GM21737 (cell line): ENCODE data around the gene CSH1.
"Not testable (repeated sequence)": the region's sequence is repeated elsewhere in the genome, so short reads cannot be mapped to it uniquely, and the experiment has no call there.

ENCODE experiments used
- ATAC-seq: cut with Tn5 transposase; IDR thresholded peaks from one replicate; pipeline ENCODE4 v1.9.1; 2021; ENCODE audit warnings: mild to moderate bottlenecking, moderate library complexity; ENCODE audit not compliant: unreplicated experiment

CSH1 gene

DNA sequence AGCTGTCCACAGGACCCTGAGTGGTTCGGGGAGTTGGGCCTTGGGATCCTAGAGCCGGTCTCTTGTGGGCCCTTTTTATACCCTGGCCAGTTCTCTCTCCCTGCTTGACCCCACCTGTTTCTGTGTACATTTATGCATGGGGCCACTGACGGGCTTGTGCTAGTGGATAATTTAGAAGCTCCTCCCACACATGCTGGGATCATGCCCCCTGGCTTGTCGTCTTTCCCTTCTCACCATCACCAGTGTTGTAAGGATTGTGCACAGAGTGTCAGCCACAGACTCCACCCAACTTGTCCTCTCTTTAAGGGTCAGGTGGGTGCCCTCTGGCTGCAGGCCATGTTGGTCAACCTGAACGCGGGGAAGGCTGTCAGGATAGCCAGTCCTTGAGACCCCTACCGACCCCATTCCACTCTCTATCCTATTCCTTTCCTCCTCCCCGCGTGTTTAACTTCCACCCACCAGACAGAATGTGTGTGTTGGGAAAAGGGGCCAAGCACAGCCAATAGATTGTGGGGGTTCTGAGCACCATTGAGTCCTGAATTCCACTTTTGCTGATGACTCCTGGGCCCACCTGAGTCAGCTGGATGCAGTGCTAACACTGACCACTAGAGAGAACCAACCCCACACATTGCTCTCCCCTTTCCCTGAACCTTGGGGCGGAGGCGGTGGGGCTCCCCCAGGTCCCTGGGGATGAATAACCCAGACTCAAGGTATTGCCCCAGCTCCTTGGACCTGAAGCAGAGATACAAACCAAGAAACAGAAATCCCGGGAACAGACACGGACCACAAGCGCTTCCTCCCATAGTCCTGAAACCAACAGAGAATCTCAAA lies at the start of gene CSH1:
Gene CSH1, minus strand, starts transcription at position 51 of the 831 bp plus-strand sequence. CDS start 63 bp downstream, outside the sequence.
- not testable (repeated sequence) for ATAC-seq

DNA sequence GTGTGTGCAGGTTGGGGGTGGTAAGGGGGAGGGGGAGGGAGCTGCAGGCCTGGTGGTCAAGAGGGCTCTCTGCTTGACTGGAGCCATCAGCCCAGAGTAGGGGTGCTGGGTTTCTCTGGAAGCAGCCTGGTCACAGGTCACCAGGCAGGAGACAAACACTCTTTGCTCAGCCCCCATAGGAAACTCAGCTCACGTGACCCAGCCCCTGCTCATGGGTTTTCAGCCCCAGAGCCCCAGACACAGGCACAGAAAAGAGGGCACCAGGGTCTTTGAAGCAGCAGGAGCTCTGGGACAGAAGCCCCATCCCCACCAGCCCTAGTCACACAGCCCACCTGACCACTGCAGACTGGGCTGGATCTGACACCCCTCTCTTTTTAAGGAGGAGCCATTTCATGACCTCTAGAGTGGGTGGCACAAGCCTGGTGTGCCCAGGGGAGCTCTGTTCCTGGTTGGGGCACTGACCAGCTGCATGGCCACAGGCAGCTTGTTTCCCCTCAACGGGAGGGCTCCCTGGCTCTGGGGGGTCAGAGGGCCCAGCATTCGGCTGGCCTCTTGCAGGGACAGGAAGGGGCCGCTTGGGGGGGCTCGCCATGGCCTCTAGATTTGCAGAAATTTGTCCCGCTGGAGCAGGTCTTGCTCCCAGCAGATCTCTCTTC lies 49.5 kb upstream of the CSH1 start:
- peak; percentile 29 for ATAC-seq

DNA sequence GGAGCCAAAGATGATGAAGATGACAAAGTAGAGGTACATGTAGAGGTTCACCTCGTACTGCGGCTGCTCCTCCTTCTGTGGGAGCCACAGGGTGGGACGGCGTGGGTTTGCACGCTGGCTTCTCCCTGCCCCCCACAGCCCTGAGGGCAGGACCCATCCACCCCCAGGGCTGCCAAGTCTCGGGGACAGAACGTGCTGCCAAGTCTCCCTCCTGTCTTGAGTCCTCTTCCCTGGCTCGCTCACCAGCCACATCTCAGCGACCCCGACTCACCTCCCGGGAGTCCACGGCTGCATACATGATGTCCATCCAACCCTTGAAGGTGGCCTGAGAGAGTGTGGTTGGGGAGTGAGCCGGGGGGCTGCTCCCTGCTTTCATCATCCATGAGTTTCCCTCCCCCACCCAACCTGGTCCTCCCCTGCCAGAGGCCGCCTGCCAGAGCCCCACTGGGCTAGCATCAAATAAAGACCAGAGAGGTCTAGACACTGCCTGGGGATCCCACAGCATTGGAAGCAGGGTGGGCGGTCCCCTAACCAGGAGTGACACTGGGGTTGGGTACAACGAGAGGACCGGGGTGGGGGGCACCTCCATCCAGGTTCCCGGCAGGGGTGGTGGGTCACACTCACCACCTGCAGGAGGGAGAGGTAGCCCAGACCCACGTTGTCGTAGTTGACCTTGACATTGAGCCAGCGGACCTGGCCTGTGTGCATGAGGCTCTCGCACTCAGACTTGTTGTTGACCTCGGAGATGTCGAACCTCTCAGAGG lies 48.5 kb upstream of the CSH1 start:
- no peak for ATAC-seq

DNA sequence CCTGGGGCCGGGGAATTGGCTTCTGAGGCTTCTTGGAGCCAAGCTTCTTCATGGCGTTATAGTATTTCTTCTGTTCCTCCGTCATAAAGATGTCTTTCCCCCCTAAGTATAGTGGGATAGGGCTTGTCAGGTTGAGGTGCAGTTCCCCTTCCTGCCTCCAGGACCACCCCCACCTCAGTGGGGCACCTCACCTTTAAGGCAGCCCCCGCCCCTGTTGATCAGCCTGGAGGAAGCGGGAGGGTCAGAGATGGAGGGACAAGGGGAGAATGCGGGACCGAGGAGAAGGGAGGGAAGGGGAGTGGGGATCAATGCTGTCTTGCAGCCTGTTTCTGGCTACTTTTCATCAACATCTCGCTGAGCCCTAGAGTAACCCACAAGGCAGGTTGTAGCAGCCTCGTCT lies 47.4 kb upstream of the CSH1 start:
- no peak for ATAC-seq

DNA sequence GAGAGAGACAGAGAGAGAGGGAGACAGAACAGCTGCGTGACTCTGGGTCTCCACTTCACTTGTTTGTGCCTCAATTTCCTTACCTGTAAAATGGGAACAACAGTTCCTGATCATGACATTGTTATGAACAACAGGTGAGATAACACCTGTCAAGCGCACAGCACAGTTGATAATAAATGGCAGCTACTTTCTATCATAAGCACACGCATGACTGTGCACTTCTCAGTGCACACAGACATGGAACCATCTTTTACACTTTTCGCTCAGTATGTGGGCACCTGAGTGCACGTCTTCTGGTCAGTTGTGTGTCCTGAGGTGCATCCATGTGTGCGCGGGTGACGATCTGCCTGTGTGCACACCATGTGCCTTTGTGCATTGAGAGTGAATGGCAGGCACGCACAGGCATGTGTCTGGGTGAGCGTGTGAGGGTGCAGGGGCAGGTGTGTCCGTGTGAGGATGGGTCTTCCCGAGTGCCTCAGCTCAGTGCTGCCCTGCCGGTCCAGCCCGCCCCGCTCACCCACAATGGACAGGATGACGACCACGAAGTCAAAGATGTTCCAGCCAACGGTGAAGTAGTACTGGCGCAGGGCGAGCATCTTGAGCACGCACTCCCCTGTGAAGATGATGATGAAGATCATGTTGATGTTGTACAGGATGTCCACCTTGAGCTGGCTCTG lies 46.1 kb upstream of the CSH1 start:
- ATAC-seq = no peak

DNA sequence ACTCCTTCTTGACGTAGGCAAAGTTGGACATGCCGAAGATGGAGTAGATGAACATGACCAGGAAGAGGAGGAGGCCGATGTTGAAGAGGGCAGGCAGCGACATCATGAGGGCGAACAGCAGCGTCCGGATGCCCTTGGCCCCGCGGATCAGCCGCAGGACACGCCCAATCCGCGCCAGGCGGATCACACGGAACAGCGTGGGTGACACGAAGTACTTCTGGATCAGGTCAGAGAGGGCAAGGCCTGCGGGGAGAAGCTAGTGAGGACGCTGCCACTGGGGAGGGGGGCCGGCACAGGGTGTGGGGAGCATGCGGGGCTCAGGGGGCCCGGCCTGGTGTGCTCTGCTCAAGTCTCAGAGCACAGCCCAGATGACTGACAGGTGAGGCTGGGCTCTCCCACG lies 45.4 kb upstream of the CSH1 start:
- no peak for ATAC-seq

DNA sequence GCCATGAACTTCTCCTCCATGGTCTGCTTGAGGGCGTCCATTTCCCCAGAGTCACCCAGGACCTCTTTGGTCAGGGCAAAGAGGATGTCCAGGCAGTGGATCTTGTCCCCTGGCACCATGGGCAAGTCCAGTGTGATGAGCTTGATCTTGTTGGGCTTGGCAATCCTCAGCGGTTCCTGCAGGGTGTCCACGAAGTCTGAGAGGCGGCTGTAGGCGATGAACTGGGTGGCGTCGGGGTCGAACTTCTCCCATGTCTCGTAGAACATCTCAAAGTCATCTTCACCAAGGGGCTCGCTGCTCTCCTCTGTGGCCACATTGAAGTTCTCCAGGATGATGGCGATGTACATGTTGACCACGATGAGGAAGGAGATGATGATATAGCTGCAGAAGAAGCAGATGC lies 44.8 kb upstream of the CSH1 start:
- no peak for ATAC-seq

DNA sequence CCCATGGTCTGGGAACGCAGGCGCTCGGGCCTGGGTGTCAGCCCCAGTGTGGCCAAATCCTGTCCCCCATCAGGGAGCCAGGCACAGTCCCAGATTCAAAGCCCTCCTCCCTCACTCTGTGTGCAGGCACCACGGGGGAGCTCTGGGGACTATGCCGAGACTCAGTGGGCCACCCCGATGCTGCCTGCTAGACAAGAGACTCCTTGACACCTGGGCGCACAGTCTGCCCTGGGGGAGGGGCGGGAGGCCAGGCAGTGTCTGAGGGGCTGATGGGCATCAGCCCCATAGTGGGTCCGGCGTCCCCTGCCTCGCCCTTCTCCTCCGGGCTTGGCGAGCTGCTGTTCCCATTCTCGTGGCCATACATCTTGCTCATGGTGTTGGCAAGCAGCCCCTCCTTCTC lies 44.2 kb upstream of the CSH1 start:
- ATAC-seq = no peak

DNA sequence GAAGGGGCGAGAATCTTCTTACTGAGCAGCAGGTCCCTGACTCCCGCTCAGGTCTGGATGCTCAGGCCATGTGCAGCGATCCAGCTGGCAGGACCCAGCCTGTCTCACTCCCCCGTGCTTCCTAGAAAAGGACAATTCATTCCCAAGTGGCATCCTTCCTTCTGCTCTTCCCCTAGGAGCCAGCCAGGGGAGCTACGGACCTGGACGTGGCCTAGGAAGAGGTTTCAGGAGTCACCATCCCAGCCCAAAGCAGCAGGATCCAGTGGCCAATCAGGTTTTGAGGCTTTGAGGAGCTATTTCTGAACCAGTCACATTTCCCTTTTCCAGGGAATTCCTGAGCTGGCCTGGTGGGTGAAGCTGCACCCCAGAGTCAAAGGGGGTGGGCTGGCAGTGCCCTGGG lies 43.5 kb upstream of the CSH1 start:
- ATAC-seq = no peak

DNA sequence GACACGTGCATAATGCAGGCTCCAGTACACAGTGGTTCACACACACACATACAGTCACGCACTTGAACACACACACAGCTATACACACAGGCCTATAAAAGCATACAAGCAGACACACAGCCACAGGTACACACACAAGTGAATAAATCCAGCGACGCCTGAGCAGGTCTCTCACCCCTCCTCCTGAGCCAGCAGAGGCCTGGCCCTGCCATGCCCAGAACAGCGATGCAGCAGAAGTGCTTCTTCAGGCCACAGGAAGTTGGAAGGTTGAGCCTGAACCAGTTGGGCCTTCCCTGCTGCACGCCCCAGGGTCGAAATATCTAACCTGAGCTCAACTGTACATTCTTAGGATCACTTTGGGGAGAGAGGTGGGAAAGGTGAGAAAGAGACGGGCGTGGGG lies 43.0 kb upstream of the CSH1 start:
- no peak for ATAC-seq

DNA sequence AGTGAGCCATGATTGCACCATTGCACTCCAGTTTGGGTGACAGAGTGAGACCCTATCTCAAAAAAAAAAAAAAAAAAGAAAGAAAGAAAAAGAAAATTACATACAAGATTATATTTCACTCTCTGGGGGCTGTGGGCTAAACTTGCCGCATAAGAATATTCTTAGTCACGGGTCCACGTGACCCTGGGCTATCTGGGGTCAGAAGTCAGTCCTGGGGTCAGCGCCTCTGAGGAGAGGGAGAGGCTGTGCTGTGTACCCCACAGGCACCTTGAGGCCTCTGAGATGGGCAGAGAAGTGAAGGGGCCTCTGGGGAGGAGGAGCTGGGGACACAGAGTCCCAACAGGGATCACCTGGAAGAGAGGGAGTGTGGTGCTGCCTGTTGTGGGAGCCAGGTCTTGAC lies 41.5 kb upstream of the CSH1 start:
- no peak for ATAC-seq

DNA sequence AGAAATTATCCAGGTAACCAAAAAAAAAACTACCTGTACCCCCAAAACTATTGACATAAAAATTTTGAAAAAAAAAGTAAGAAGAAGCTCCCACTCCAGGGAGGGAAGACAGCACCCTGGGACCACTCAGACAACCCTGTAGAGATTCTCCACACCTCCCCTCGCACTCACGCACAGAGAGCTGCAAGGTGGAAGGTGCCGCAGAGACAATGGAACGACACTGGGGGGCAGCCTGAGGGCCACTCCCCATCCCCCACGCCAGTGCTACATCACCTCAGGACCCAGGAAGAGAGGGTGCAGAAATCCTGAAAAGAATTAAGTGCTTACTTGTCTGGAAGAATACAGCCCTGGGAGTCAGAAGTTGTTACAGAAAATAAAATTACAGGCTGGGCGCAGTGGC lies 40.9 kb upstream of the CSH1 start:
- ATAC-seq = no peak

DNA sequence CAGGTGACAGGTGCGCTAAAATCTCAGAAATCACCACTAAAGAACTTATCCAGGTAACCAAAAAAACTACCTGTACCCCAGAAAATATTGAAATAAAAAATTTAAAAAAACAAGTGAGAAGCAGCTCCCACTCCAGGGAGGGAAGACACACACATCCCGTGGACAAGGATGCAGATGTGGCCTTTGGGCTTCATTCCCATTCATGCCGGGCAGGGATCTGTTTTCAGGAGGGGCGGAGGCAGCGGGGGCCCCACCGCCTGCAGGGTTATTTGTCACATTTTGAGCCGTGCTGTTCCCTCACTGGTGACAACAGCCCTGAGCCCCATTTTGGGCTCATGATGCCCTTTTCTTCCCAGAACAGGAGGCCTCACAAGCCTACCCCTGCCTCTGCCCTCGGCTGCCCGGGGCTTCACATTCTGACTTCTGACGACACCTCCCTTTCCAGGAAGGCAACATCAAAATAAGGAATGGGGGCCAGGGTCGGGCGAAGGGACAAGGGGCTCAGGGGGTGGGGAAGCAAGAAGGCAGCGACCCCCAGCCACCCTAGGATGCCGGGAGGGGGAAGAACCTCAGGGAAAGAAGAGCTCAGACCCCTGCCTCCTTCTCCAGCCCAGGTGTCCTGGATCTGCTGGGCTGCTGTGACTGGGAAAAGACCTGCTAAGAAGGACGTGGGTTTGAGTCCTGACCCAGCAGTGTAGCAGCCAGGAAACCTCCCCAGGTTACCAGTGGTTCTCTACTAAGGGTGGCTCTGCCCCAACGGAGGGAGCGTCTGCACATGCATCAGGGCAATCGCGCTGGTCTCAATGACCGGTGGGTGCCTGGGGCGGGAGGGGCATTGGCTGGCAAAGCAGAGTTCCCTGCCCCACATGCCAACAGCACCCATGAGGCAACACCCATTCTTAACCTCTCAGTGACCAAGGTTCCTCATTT lies 38.1 kb upstream of the CSH1 start:
- no peak for ATAC-seq

DNA sequence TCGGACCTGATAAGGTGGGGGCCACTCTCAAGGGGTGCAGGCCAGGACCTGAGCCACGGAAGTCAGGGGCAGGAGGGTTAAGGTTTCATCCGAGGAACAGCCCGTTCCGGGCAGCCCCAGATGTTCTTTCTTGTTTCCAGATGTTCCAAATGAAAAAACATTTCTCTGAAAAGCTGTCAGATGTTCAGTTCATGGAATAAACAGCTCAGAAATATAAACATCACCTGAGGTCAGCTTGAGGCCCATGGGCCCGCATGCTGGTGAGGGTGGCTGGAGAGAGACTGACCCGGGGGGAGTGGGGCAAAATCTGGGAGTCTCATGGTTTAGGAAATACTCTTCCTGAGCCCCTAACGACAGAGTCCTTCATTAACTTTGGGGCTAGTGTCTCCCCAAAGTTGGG lies 37.2 kb upstream of the CSH1 start:
- ATAC-seq = no peak

DNA sequence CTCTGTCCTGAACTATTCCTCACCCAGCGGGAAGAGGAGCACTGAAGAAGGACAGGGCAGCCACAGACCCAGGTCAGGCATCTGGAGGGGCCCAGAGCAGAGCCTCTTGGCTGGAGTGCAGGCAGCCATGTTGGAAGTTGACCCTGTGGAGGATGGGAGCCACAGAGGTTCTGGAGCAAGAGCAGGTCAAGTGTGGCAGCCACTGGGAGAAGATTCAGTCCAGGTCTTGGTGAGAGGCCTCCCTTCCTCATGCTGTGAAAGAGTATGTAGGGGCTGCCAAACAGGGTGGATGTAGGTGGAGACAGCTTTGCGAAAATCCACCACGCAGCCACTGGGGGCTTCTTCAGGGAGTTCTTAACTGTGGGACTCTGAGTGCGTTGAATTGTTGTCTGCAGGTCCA lies 36.3 kb upstream of the CSH1 start:
- no peak for ATAC-seq

DNA sequence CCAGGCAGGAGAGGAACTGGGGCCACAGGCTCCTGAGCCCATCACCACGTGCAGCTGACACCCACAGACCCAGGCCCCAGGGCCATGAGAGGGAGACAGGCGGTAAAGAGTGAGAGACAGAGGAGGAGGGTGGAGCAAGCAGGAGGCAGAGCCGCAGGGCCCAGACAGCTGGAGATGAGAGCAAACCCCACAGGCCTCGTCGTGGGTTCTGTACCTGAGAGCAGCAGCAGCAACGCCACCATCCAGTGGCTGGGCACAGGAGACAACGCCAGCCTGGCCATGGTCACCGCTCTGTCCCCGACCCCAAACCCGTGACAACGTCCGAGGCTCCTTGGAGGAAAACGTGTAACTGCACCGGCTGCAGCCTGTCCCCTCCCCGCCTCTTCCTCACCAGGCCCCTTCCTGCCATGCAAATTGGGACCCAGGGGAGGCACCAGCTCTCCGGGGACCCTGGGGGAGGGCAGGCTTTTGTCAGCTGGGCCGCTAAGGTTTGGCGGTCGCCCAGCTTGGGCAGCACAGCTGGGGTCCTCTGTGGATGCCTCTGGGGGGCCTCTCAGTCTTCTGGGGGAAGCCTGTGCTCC lies 35.7 kb upstream of the CSH1 start, which contains the start of gene CD79B:
Gene CD79B, minus strand, starts transcription at position 351 of the 581 bp plus-strand sequence. Its CDS starts 70 bp downstream, at position 281.
- peak; percentile 75 for ATAC-seq

DNA sequence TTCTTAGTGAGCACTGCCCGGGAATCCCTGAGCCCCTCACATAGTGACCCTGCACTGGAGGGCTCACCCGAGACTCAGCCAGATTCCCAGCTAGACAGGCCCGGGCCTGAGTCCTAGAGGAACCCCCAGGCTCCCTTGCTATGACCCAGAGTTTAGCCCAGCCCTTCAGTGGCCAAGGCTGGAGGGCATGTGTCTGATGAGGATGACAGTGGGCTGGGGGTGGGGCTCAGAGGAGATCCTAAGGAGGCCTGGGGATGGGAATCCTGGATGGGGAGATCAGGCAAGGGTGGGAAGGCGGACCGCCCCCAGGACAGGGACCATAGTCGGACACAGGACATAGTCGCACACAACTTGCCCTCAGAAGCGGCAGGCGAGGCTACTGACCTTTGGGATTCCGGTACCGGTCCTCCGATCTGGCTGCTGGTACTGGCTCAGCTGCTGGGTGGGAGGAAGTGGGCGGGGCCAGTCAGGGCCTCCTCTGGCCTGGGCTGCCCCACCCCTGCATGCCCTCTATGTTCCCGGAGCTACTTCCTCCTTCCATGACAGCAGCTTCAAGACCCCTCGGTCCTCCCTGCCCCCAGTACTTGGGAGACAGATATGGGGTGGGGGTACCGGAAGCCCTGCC lies 34.7 kb upstream of the CSH1 start:
- ATAC-seq = peak; percentile 33

DNA sequence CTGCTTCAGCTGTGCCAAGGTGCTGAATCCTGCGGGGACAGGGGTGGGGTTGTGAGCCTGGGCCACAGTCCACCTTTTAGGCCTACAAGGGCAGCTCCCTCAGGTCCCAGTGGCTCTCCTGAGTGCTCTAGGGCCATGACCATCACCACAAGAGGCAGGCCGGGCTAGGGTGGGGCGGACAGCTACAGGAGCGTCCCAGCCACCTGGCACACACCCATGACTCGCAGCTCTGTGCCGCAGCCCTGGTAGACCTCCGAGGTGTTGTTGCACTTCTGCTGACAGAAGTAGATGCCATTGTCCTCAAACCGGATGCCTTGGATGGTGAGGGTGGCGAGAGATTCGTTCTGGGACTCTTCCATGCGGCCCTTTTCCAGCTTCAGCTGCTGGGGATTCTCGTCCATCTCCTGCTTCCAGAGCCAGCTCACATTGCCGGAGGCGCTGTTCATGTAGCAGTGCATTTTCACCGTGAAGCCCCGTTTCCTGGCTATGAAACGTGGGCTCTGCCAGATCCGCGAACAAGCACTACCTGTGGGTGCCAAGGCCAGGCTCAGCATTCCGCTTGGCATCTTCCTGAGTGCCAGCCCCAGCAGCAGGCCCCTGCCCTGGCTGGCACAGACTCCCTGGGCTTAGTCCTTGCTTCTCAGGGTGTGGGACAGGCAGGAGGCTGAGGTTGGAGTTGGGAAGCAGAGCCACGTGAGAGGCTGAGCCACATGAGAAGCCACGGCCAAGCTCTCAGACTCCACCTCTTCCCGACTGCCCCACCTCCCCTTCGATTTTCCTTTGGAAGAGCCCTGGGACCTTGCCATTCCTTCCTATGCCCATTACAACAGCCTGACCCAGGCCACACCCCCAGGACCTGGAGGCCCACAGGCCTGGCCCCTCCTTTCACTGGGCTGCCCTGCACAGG lies 33.7 kb upstream of the CSH1 start:
- ATAC-seq = no peak
